H9 (cell line): ENCODE measurements around the gene TSC1. TPM values are rescaled to one million over a fixed set of nuclear protein-coding genes. Genes with fewer than 3 reads are reported as not detected.

ENCODE experiments used
- DNase-seq: peaks from one replicate; pipeline ENCODE4 v3.0.0-alpha.2; 2017
- H2AFZ ChIP-seq: one replicate; pipeline ENCODE4 v1.6.1; 2013; ENCODE audit warnings: mild to moderate bottlenecking, low read length, control low read depth, moderate library complexity
- H2AK5ac ChIP-seq: 2 replicates; pipeline ENCODE4 v1.6.1; 2013; ENCODE audit warnings: low read length, control low read depth, mixed read lengths; ENCODE audit not compliant: insufficient read length
- H2BK120ac ChIP-seq: one replicate; pipeline ENCODE4 v1.6.1; 2013; ENCODE audit warnings: low read depth, mild to moderate bottlenecking, low read length, control low read depth, inconsistent platforms; ENCODE audit not compliant: poor library complexity, severe bottlenecking
- H2BK12ac ChIP-seq: 2 replicates; pipeline ENCODE4 v1.6.1; 2013; ENCODE audit warnings: low read length, control low read depth, mixed read lengths, low read depth; ENCODE audit not compliant: insufficient read length
- H2BK15ac ChIP-seq: 2 replicates; pipeline ENCODE4 v1.6.1; 2013; ENCODE audit warnings: low read depth, low read length, control low read depth
- H2BK20ac ChIP-seq: one replicate; pipeline ENCODE4 v1.6.1; 2013; ENCODE audit warnings: low read depth, mild to moderate bottlenecking, low read length, control low read depth, inconsistent platforms; ENCODE audit not compliant: poor library complexity, severe bottlenecking
- H2BK5ac ChIP-seq: 2 replicates; pipeline ENCODE4 v1.6.1; 2013; ENCODE audit warnings: low read length, control low read depth, mixed read lengths; ENCODE audit not compliant: insufficient read length
- H3K14ac ChIP-seq: 2 replicates; pipeline ENCODE4 v1.6.1; 2013; ENCODE audit warnings: low read length, control low read depth; ENCODE audit not compliant: insufficient read depth
- H3K18ac ChIP-seq: 2 replicates; pipeline ENCODE4 v1.6.1; 2013; ENCODE audit warnings: low read depth, mild to moderate bottlenecking, mixed read lengths, low read length, control low read depth; ENCODE audit not compliant: insufficient read length
- H3K23ac ChIP-seq: 2 replicates; pipeline ENCODE4 v1.6.1; 2013; ENCODE audit warnings: low read length, control low read depth, mixed read lengths, low read depth; ENCODE audit not compliant: insufficient read length
- H3K23me2 ChIP-seq: 2 replicates; pipeline ENCODE4 v1.6.1; 2013; ENCODE audit warnings: low read depth, mild to moderate bottlenecking, mixed read lengths, low read length, control low read depth; ENCODE audit not compliant: insufficient read length, poor library complexity, severe bottlenecking
- H3K27ac ChIP-seq: 2 replicates; pipeline ENCODE4 v1.5.1; 2013; ENCODE audit warnings: low read length, control low read depth, mixed read lengths, low read depth; ENCODE audit not compliant: insufficient read length
- H3K27me3 ChIP-seq: 2 replicates; pipeline ENCODE4 v1.6.1; 2013; ENCODE audit warnings: low read length, control low read depth, inconsistent platforms; ENCODE audit not compliant: insufficient read depth
- H3K4ac ChIP-seq: 2 replicates; pipeline ENCODE4 v1.6.1; 2013; ENCODE audit warnings: low read depth, mild to moderate bottlenecking, control low read depth, inconsistent platforms, low read length, moderate library complexity
- H3K4me1 ChIP-seq: 2 replicates; pipeline ENCODE4 v1.6.1; 2013; ENCODE audit warnings: low read length, control low read depth, inconsistent platforms; ENCODE audit not compliant: insufficient read depth
- H3K4me2 ChIP-seq: 2 replicates; pipeline ENCODE4 v1.6.1; 2013; ENCODE audit warnings: low read length, control low read depth, mixed read lengths; ENCODE audit not compliant: insufficient read length, insufficient read depth
- H3K56ac ChIP-seq: 2 replicates; pipeline ENCODE4 v1.6.1; 2013; ENCODE audit warnings: low read depth, mild to moderate bottlenecking, mixed read lengths, low read length, control low read depth; ENCODE audit not compliant: insufficient read length
- H3K79me1 ChIP-seq: 2 replicates; pipeline ENCODE4 v1.6.1; 2013; ENCODE audit warnings: low read depth, mild to moderate bottlenecking, moderate library complexity, low read length, control low read depth, inconsistent platforms; ENCODE audit not compliant: insufficient read depth, poor library complexity, severe bottlenecking
- H3K79me2 ChIP-seq: 2 replicates; pipeline ENCODE4 v1.6.1; 2013; ENCODE audit warnings: low read length, control low read depth, inconsistent platforms; ENCODE audit not compliant: insufficient read depth
- H3K9ac ChIP-seq: 2 replicates; pipeline ENCODE4 v1.6.1; 2013; ENCODE audit warnings: low read length, control low read depth, mixed read lengths; ENCODE audit not compliant: insufficient read length; ENCODE audit errors: extremely low read depth
- H3K9me3 ChIP-seq: one replicate; pipeline ENCODE4 v1.6.1; 2013; ENCODE audit warnings: low read depth, low read length, inconsistent platforms; ENCODE audit not compliant: control insufficient read depth
- H3T11ph ChIP-seq: one replicate; pipeline ENCODE4 v1.6.1; 2013; ENCODE audit warnings: mild to moderate bottlenecking, low read length, control low read depth, inconsistent platforms
- H4K20me1 ChIP-seq: one replicate; pipeline ENCODE4 v1.6.1; 2013; ENCODE audit not compliant: control insufficient read depth, insufficient read length, insufficient read depth
- H4K5ac ChIP-seq: 2 replicates; pipeline ENCODE4 v1.6.1; 2013; ENCODE audit warnings: low read depth, mild to moderate bottlenecking, mixed read lengths, low read length, control low read depth; ENCODE audit not compliant: insufficient read length
- H4K8ac ChIP-seq: replicated peaks from 2 replicates; pipeline ENCODE4 v1.6.1; 2013; ENCODE audit warnings: low read length, control low read depth, mixed read lengths, low read depth; ENCODE audit not compliant: insufficient read length
- H4K91ac ChIP-seq: 2 replicates; pipeline ENCODE4 v1.6.1; 2013; ENCODE audit warnings: low read depth, mild to moderate bottlenecking, moderate library complexity, mixed read lengths, low read length, control low read depth; ENCODE audit not compliant: insufficient read length
- H3K27ac Mint-ChIP-seq, 3 experiments: 2 replicates in 2 of 3; 3 replicates in 1 of 3; pipeline ENCODE4 v1.8.0; 2020 to 2021; ENCODE audit warnings: mixed read lengths in 3 of 3, mild to moderate bottlenecking in 1 of 3, moderate library complexity in 1 of 3
- H3K27me3 Mint-ChIP-seq: 2 replicates; pipeline ENCODE4 v1.8.0; 2021; ENCODE audit warnings: low read depth, mild to moderate bottlenecking, moderate library complexity, mixed read lengths
- H3K36me3 Mint-ChIP-seq, 3 experiments: 2 replicates in 2 of 3; 3 replicates in 1 of 3; pipeline ENCODE4 v1.8.0; 2020 to 2021; ENCODE audit warnings: low read depth in 3 of 3, mixed read lengths in 3 of 3; ENCODE audit not compliant: insufficient read depth in 1 of 3
- H3K4me1 Mint-ChIP-seq, 2 experiments: 2 replicates each; pipeline ENCODE4 v1.8.0; 2020; ENCODE audit warnings: mixed read lengths in 2 of 2
- H3K4me3 Mint-ChIP-seq, 2 experiments: 2 replicates in 1 of 2; 3 replicates in 1 of 2; pipeline ENCODE4 v1.8.0; 2020 to 2021; ENCODE audit warnings: mild to moderate bottlenecking in 2 of 2, mixed read lengths in 2 of 2, moderate library complexity in 1 of 2
- H3K9me3 Mint-ChIP-seq, 2 experiments: 2 replicates in 1 of 2; 3 replicates in 1 of 2; pipeline ENCODE4 v1.8.0; 2020; ENCODE audit warnings: mild to moderate bottlenecking in 2 of 2, mixed read lengths in 2 of 2, moderate library complexity in 1 of 2
- CTCF ChIP-seq: fragments of 200-600 bp; sonication (generic); conservative IDR thresholded peaks from 3 replicates; pipeline ENCODE4 v1.8.0; 2021; ENCODE audit warnings: antibody characterized with exemption, mild to moderate bottlenecking
- WGBS: extraction: QIAGEN DNeasy Blood & Tissue Kit; methylation state at CpG from one replicate; pipeline ENCODE4 v1.1.7; 2013; ENCODE audit warnings: missing lambda C conversion rate, low lambda C conversion rate, mixed read lengths; ENCODE audit not compliant: insufficient read length; ENCODE audit errors: extremely low coverage; 5-methylcytosine and 5-hydroxymethylcytosine counted together
- total RNA-seq: library from RNA; stranded (reverse); gene quantifications from 2 replicates; pipeline ENCODE4 v1.2.1, GENCODE V29; 2021

Gene TSC1
- total RNA-seq, 1 experiment from 2014 or later: 32.7 TPM

DNA sequence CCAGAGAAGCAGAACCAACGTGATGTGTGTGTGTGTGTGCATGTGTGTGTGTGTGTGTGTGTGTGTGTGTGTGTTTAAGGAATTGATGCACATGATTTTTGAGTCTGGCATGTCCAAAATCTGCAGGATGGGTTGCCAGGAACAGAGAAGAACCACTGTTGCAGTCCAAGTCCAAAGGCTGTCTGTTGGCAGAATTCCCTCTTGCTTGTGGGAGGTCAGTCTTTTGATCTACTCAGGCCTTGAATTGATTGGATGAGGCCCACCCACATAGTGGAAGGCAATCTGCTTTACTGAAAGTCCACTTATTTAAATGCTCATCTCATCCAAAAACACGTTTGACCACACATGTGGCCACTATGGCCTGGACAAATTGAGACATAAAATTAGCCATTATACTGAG, 11.4 kb upstream of the TSC1 start:
- H3K14ac ChIP-seq: no peak overlapping the region
- no peak overlapping the region for H4K91ac ChIP-seq
- no peaks in the 10 kb centered on the region for H4K20me1 ChIP-seq
- H3K9me3 Mint-ChIP-seq: peaks cover 0 to 2% of the 10 kb centered on the region in 2 experiments; a peak in 1 of 5 replicates
- no peak overlapping the region for H3T11ph ChIP-seq
- H3K56ac ChIP-seq: no peak overlapping the region
- no peaks in the 10 kb centered on the region for H3K23me2 ChIP-seq
- H3K79me1 ChIP-seq: no peaks in the 10 kb centered on the region
- H2BK120ac ChIP-seq: no peak overlapping the region
- H2BK12ac ChIP-seq: no peak overlapping the region
- no peak overlapping the region for H2BK20ac ChIP-seq
- no peak overlapping the region for H2BK5ac ChIP-seq
- no peak overlapping the region for H2BK15ac ChIP-seq
- no peak overlapping the region for H3K27ac ChIP-seq
- H3K4me2 ChIP-seq: no peak overlapping the region
- no CpG with 5 or more reads among the region's 2 CpGs for WGBS
- DNase-seq: no peak
- H3K4me3 Mint-ChIP-seq: no peak overlapping the region
- peaks cover 28% of the 10 kb centered on the region for H3K27me3 Mint-ChIP-seq
- no peak overlapping the region for H3K18ac ChIP-seq
- H3K9ac ChIP-seq: no peak overlapping the region
- no peak overlapping the region for H2AFZ ChIP-seq
- H3K79me2 ChIP-seq: no peaks in the 10 kb centered on the region
- no peaks in the 10 kb centered on the region for H3K4me1 ChIP-seq
- H3K23ac ChIP-seq: no peak overlapping the region
- H3K27ac Mint-ChIP-seq: no peak overlapping the region
- no peaks in the 10 kb centered on the region for H3K9me3 ChIP-seq
- H4K5ac ChIP-seq: no peak overlapping the region
- no peak overlapping the region for H2AK5ac ChIP-seq
- H4K8ac ChIP-seq: no peak overlapping the region
- no peak for TF ChIP-seq CTCF
- H3K4me1 Mint-ChIP-seq: no peaks in the 10 kb centered on the region
- no peaks in the 10 kb centered on the region for H3K36me3 Mint-ChIP-seq
- no peaks in the 10 kb centered on the region for H3K27me3 ChIP-seq
- no peak overlapping the region for H3K4ac ChIP-seq
